HG03139 (cell line): ENCODE measurements around the gene GOLGA3.
"Not testable (repeated sequence)": the region's sequence is repeated elsewhere in the genome, so short reads cannot be mapped to it uniquely, and the experiment has no call there.

ENCODE experiments used
- ATAC-seq: cut with Tn5 transposase; IDR thresholded peaks from one replicate; pipeline ENCODE4 v1.9.1; 2021; ENCODE audit not compliant: unreplicated experiment

GOLGA3 gene

GRCh38 chr12:132754160-132754932, 74.3 kb downstream of the GOLGA3 start:
- no peak for ATAC-seq

GRCh38 chr12:132753670-132754069, 75.0 kb downstream of the GOLGA3 start:
- not testable (repeated sequence) for ATAC-seq

- ATAC-seq = no peak
Observed at GRCh38 chr12:132748319-132748718, 80.3 kb downstream of the GOLGA3 start.

- no peak for ATAC-seq
Observed at GRCh38 chr12:132747896-132748295, 80.8 kb downstream of the GOLGA3 start.

GRCh38 chr12:132747395-132747794, 81.3 kb downstream of the GOLGA3 start:
- ATAC-seq = no peak

- no peak for ATAC-seq
Observed at GRCh38 chr12:132746613-132747012, 82.1 kb downstream of the GOLGA3 start.

- no peak for ATAC-seq
Observed at GRCh38 chr12:132743831-132744230, 84.8 kb downstream of the GOLGA3 start.

GRCh38 chr12:132741620-132742019, 87.0 kb downstream of the GOLGA3 start:
- ATAC-seq = no peak

- no peak for ATAC-seq
Observed at GRCh38 chr12:132740652-132741051, 88.0 kb downstream of the GOLGA3 start.

- no peak for ATAC-seq
Observed at GRCh38 chr12:132740313-132740646, 88.4 kb downstream of the GOLGA3 start.

GRCh38 chr12:132739600-132740312, 88.9 kb downstream of the GOLGA3 start:
- ATAC-seq = no peak

- no peak for ATAC-seq
Observed at GRCh38 chr12:132736913-132737312, 91.8 kb downstream of the GOLGA3 start.

- no peak for ATAC-seq
Observed at GRCh38 chr12:132736378-132736777, 92.3 kb downstream of the GOLGA3 start.

- no peak for ATAC-seq
Observed at GRCh38 chr12:132735496-132735895, 93.2 kb downstream of the GOLGA3 start.

- no peak for ATAC-seq
Observed at GRCh38 chr12:132734206-132734605, 94.5 kb downstream of the GOLGA3 start.

- ATAC-seq = no peak
Observed at GRCh38 chr12:132731574-132731973, 97.1 kb downstream of the GOLGA3 start.

- no peak for ATAC-seq
Observed at GRCh38 chr12:132730353-132730752, 98.3 kb downstream of the GOLGA3 start.

- no peak for ATAC-seq
Observed at GRCh38 chr12:132729541-132730320, 98.9 kb downstream of the GOLGA3 start.

- ATAC-seq = no peak
Observed at GRCh38 chr12:132728502-132728901, 100.2 kb downstream of the GOLGA3 start.

- ATAC-seq = no peak
Observed at GRCh38 chr12:132727091-132727794, 101.4 kb downstream of the GOLGA3 start.

- ATAC-seq = no peak
Observed at GRCh38 chr12:132726386-132726785, 102.3 kb downstream of the GOLGA3 start.
